UCSD-AML1 (cell line): Measurements from ENCODE around the gene SCIN.
A peak's percentile ranks its signal among the peaks of the same experiment; 100 is the strongest.
"Not testable (repeated sequence)": the region's sequence is repeated elsewhere in the genome, so short reads cannot be mapped to it uniquely, and the experiment has no call there.

Experiments
- DNase-seq: peaks from one replicate; lab custom pipeline; 2025; ENCODE audit not compliant: unreplicated experiment; lab: John Stamatoyannopoulos, UW

The SCIN gene

DNA sequence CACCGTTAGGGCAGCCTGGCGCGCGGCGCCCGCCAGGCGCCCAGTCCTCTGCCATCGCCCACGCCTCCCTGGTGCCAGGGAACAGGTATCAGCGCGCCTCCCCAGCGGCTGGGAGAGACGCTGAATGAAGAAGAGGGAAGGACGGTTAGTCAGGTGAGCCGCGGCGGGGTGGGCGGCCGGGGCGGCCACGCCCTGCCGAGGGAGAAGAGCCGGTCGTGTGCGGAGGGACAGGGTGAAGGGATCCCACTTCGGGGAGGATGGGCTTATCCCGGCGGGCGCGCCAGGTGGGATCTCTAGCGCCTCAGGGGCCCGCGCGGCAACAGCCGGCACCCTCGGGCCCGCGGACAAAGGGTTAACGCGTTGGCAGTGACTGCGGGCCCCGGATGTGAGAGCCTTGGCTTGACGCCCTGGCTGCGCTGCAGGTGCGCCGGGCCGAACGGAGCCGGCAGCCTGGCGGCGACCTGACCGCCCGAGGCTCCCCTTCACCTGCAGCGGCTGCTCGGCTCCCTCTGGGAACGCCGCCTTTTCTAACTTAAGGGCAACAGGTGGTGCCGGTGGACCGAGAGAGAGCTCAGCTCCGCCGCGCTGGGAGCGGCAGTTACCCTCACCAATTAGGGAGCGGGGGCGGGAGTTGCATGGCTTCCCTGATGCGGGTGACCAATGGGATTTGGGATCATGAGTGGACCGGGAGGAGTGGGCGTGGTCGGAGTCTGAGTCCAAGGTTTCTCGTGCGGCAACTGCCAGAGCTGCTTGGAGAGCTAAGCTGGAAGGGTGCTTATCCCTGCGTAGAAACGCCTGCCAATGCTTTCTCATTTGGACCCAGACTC is 116.6 kb downstream of the SCIN start, which contains the start of gene ARL4A:
ARL4A (plus strand) TSS at position 743 of the 827 bp plus-strand sequence. CDS start 622 bp downstream, outside the sequence.
- peak; percentile 90 for DNase-seq

DNA sequence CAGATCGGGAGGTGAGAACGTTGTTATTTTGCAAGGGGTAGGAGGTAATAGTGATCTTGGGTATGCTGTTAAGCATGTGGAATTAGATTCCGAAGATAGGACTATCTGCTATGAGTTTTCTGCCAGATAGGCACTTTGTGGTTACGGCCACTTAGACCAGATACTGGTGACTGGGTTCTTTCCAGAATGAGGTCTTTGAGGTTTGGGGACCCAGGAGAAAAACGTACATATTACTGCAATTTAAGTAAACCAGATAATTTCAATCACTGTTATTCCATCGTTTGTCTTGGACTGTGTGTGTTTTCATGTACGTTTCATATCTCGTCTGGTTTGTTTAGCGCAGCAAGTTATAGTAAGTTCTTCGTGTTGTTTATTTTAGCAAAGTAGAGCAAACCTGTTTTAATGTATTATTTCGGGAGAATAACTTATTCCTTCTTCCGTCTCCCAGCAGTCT is 117.2 kb downstream of the SCIN start:
- DNase-seq: no peak

DNA sequence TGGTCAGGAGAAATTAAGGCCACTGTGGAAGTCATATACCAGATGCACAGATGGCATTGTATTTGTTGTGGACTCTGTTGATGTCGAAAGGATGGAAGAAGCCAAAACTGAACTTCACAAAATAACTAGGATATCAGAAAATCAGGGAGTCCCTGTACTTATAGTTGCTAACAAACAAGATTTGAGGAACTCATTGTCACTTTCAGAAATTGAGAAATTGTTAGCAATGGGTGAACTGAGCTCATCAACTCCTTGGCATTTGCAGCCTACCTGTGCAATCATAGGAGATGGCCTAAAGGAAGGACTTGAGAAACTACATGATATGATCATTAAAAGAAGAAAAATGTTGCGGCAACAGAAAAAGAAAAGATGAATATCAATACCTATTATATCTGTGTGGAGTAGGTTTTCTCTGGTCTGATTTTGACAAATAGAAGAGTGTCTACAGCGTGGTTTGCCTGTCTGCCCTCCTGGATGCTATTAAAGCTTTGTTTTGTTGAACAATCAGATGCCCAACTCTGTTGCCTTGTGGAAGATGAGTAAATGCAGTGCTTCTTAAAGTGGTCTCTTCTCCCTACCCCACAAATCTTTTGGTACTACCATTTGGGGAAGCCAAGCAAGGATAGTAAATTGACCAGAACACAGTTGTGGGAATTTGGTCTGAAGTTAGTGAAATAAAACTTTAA is 118.1 kb downstream of the SCIN start:
- not testable (repeated sequence) for DNase-seq

DNA sequence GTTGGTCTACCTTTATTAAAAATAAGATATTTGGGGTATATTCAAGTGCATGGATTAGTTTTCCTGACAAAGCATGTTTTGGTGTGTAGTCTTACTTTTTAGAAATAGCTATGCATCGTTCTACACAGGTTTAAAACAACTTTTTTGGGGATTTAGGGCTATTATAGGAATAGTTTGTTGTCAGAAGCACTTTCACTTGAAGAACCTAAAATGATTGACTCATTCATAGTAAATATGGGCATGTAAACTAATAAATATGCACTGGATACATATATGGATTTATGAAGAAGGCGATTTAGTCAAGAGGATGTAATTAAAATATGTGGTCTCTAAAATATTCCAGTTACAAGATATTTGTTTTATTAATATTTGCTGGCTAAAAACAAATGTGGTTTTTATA is 118.9 kb downstream of the SCIN start:
- DNase-seq: no peak

DNA sequence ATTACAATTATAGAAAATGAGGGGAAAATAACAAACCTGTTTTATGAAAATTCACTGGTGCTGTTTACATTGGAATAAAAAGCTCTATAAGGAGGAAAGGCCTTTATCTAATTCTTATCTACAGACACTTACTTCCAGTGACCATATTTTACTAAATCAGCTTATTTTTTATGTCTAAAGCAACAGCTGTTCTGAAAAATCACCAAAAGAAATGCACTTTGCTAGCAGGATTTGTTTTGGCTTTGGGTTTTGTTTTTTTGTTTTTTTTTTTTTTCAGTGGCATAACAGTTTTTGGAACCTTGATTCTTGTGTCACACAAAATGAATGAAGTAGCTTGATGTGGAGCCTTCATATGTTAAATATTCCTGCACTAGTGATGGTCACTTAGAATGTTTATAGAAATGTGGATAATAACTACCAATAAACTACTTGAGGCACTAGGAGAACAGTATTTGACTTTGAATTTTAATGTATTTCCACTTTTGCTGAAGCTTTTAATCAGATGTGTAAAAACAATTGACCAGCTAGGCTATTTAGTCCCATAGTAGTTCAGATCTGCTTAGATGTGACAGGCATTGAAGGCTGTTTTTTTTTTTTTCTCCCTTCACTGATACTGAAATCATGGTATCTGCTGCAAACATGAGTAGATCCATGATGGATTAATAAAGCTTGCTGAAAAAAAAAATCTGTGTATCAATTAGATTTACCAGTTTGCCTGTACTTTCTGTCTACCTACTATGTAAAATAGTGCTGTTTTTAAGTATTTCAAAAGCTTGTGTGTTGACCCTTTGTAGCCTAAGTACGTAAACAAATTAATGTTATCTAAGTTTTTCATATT is 119.7 kb downstream of the SCIN start:
- DNase-seq: no peak

DNA sequence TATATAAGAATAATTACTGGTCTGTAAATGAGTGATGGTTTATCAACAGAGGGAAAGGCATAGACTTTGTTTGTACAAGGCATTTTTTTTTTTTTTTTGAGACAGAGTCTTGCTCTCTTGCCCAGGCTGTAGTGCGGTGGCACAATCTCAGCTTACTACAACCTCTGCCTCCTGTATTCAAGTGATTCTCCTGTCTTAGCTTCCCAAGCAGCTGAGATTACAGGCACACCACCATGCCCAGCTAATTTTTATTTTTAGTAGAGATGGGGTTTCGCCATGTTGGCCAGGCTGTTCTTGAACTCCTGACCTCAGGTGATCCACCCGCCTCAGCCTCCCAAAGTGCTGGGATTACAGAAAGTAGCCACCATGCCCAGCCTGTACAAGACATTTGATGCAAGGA is 120.9 kb downstream of the SCIN start:
- not testable (repeated sequence) for DNase-seq

DNA sequence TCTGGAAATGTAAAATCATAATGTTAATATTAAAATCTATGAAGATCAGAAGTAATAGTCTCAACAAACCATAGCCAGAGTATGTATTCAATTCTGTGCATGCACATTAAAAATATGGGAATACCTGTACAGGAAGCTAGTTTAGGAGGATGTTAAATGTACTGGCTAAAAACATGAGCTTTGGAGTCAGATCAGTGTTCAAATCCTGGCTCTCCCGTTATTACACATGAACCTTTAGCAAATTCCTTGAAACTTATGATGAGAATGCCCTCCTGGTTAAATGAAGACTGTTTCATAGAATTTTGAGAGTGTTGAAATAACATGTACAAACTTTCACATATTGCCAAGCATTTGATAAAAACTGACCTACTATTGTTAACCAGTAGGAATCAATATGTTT is 121.5 kb downstream of the SCIN start:
- no peak for DNase-seq

DNA sequence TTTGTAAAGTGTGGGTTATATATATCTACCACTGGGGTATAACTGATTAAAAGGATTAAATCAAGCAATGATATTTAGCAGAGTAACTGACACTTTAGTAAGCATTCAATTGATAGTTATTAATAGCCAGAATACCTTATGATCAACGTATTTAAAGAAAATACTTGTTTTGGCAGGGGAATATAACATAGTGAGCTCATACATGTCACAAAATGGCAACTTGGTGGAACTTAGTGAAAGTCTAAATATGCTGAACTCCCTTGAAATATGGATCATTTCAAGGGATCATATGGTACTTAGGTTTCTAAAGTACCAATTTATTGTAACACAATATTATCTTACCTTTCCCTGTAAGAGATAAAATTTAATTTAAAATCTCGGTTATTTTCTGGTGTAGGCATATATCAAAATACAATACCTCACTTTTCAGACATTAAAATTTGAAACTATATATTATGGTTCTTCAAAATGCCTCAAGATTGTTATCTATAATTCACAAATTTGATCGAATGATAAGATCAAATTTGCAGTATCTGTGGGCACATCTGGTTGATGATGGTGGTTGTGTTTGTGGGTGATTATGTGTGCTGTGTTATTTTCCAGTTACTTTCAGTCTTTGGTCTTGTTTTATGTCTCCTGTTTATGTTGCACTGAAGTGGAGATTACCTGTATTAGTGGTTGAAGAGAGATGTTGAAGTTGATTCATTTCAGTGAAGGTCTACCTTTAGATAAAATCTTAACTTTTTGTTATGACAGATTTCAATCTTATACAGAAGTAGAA is 122.1 kb downstream of the SCIN start:
- no peak for DNase-seq

DNA sequence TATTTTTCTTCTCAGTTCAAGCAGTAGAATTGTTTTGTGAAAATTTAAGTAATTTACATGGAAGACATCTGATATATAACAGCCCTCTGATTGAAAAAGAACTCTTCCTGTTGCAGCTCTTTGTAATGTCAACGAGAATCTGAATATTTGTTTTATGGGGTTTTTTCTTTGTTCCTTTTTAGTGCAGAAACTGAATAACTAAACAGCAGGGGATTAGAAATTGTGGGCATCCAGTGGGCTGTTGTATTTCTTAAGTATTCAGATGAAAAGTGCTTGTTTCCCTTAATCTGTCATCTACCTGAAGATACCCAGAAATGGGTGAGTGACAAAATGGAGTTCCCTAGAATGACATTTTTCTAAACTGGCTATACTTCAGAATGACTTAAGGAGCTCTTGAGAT is 124.3 kb downstream of the SCIN start:
- DNase-seq: no peak

DNA sequence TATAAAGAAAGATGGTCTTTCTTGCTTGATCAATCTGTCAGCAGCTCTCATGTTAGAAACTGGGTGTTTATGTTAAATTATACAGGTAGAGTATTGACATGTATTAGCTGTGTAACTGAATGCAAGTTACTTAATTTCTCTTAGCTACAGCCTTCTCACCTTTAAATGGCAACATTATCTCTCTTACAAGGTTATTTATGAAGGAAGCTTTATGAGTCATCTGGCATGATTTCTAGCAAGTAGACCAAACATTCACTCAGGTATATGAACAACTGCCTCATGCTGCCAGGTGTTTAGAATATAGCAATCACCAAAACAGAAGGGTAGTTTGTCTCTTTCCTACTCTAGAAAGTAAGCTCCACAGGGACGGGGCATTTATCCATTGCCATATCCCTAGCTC is 125.4 kb downstream of the SCIN start:
- DNase-seq: no peak

DNA sequence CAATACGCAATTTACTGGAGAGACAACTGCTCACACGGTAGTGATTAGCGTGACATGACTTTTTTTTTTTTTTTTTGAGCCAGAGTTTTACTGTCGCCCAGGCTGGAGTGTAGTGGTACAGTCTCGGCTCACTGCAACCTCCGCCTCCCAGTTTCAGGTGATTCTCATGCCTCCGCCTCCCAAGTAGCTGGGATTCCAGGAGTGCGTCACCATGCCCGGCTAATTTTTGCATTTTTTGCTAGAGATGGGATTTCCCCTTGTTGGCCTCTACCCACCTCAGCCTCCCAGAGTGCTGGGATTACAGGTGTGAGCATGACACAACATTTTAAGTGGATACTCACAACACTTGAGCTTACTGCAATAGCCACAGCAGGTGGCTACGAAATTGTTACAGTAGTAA is 128.8 kb downstream of the SCIN start:
- no peak for DNase-seq

DNA sequence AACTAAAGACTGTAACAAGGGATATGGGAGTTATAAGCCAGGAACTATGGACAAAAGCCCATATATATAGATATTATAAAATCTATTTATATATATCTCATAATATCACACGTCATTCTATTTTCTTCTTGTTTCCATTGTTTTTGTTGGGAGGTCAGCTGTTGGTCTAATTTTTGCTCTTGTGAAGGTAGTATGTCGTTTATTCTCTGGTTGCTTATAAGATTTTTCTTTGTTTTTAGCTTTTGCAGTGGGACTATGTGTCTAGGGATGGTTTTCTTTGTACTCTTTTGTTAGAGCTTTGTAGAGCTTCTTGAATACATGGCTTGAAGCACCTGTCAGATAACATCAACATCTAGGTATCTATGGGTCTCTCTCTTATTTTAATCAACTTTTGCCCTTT is 130.9 kb downstream of the SCIN start:
- DNase-seq: no peak

DNA sequence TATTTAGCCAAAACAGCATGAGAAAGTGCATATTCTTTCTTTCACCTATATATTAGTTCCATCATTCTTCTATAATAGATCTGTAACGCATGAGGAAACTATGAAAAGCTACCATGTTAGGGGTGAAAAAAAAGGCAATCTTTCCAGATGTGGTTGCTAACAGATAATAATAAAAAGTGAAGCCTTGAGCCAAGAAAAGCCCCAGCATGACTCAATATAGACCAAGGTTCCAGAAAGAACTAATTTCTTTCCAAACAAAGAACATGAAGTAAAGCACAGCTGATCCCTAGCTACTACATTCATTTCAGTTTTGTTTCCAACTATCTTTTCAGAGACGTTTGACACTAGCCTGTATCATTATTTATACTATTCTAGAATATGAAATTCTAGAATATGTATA is 133.4 kb downstream of the SCIN start:
- DNase-seq: no peak

DNA sequence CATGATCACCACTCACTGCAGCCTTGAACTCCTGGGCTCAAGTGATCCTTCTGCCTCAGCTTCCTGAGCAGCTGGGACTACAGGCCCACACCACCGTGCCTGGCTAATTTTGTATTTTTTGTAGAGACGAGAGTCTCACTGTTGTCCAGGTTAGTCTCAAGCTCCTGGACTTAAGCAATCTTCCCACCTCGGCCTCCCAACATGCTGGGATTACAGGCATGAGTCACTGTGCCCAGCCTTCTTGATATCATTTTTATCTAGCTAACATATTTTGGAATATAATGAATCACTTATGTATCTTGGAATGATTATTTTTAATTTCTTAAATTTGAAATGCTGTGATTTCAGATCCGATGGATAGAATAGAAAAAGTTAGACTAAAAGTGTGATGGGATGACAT is 135.4 kb downstream of the SCIN start:
- DNase-seq: no peak

DNA sequence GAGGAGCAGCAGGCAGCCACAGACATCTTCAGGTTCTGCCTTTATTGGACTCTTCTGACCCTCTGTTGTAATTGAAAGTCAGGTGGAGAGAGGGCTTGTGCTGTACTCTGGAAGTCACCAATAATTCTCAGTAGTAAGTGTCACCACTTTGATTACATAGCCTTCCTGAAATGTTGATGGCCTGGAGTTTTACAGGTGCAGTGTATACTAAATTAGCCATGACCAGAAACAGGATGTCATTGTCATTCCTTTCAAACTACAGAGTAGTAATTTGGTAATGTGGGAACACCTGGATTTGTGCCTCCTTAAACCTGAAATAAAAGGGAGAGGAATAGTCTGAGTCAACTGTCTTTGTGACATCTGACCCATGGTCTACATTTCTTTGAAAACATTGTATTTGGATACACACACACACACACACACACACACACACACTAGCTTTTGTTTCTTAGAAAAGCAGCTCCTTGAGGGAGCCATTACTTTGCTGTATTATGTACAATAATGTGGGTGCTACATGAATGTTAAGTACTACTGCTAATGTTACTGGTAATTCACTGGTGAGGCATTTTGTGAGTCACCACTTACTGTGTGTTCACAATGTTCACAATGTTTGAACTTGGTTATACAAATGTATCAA is 136.5 kb downstream of the SCIN start:
- no peak for DNase-seq

DNA sequence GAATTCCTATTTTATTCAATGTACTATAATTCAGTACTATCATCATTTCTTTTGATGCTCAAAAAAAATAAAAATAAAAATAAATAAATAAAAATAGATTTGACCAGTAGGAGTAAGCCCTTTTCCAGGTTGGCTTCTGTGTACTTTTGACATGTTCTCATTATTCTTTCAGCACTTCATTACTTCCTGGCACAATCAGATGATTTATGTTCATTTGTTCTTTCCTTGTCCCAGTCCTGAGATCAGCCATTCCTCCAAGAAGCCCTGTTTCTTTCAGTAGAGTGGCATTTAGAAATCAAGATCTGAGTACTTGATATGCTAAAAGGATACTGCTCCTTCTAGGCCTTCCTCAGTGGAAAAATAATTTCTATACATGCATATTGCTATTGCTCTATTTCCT is 137.8 kb downstream of the SCIN start:
- DNase-seq: no peak
